HG03354 (cell line): Measurements from ENCODE around the gene FAM234B.

Source experiments
- ATAC-seq: cut with Tn5 transposase; IDR thresholded peaks from one replicate; pipeline ENCODE4 v1.9.1; 2021; ENCODE audit warnings: mild to moderate bottlenecking; ENCODE audit not compliant: unreplicated experiment, poor library complexity, severe bottlenecking

Gene FAM234B

DNA sequence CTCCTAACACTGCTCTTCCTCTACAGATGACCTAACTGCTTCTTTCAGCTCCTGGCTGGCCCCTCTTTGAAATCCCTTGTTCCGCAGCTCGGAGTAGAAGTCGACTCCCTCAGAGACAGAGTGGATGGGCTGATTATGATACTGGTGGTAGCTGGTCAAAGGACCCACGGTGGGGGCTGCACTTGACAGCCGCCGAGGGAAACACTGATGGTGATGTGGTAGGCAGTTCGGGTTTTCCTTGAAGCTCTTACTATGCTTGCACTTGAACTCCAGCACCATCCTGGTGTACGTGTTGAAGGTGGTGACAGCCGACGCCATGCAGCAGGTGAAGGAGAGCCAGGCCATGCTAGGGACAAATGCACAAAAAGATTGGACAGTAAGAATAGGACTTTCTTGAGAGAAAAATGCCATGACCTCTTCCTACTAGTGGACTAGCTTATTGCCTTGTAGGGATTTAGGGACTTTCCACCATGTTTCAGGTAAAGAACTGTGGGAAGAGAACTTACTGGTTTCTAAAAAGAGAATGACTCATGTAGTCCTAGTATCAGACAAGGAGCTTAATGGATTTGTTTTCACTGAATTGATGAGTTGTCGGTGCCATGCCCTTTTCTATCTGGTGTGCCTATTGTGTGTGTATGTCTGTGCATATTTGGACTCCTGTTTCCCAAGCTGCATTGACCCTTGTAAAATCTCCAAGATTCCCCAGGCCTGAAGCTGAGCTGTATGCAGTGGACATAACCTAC is 40.9 kb downstream of the FAM234B start:
- no peak for ATAC-seq

GRCh38 chr12:13085968-13086686 is 41.9 kb downstream of the FAM234B start:
- ATAC-seq: no peak

DNA sequence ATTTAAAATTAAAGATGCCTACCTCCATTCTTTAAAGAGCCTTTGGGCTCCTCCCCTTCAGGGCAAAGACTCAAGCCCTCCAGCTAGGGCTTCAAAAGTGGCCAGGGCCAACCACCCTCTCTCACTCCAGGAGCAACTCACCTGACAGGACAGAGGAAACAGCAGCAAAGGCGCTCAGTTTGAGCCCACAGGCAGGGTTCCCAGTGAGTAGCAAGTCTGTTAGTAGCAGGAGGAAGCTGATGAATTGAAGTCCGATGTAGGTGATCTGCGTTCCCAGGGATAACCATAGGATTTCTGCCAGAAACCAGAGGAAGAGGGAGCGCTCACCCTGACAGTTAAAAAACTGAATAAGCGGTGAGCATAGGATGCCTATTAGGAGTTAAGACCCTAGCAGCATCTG is 43.6 kb downstream of the FAM234B start:
- ATAC-seq: no peak

DNA sequence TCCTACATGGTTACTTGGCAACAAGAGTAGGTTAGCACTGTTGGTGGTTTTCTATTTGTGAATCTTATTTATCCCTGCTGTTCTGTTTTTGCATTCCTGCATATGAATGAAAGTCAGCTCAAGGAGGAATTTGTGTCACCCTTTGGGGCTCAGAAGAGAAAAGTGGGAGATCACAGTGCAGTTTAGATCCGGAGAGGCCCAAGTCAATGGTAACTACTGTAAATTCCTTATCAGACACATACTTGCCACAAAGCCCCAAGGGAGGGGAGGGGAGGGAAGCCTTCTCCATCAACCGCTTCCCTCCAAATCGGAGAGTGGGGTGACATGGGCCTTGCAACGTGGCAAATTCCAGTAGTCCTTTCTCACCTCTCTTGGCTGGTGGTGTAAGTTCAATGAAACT is 44.3 kb downstream of the FAM234B start:
- ATAC-seq: no peak

- ATAC-seq: no peak
These were observed 45.9 kb downstream of the FAM234B start for GRCh38 chr12:13090054-13090453.

DNA sequence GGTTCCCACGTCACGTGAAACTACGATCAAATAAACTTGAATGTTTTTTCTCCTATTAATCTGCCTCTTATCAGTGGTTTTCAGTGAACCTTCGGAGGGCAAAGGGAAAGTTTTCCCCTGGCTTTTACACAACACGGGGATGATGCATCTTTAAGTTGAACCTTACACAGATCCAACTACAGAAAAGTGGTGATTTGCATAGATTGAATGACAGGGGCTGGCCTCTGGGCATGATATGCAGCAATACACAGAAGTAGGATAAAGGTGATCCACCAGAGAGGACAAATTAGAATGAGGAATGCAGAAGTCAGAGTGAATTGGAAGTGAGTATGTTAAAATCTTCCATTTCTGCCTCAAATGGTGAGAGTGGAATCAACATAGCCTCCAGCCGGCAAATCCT is 47.7 kb downstream of the FAM234B start:
- ATAC-seq: no peak

GRCh38 chr12:13093191-13093847 is 49.1 kb downstream of the FAM234B start:
- ATAC-seq: no peak

- ATAC-seq: no peak
These were observed 49.7 kb downstream of the FAM234B start for GRCh38 chr12:13093848-13094220.

GRCh38 chr12:13094367-13094766 is 50.2 kb downstream of the FAM234B start:
- peak; percentile 49 for ATAC-seq

GRCh38 chr12:13095266-13095995 is 51.2 kb downstream of the FAM234B start:
- peak; percentile 36 for ATAC-seq

DNA sequence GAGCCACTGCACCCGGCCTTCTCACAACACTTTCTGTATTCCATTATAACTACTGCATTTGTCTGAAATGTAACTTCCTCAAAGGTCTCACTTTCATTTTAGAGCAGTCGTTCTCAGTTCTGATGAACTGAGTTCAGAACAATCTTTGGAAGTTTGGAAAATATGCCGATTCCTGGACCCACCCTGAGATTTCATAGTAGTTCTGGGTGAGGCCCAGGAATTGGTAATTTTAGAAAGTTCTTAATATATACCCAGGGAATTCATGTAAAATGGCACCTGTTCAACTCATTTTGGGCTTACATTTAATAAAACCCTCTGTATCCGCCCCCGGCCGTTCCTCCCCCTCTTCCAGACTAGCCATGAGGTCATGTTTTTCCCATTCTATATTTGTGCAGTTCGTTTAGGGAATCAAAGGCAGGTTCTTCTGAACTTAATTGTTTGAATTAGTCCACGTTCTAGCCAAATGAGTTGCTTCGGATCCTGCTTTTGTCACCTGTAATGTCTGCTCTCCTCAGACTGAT is 53.4 kb downstream of the FAM234B start:
- no peak for ATAC-seq

- no peak for ATAC-seq
These were observed 55.1 kb downstream of the FAM234B start for GRCh38 chr12:13099066-13099843.

DNA sequence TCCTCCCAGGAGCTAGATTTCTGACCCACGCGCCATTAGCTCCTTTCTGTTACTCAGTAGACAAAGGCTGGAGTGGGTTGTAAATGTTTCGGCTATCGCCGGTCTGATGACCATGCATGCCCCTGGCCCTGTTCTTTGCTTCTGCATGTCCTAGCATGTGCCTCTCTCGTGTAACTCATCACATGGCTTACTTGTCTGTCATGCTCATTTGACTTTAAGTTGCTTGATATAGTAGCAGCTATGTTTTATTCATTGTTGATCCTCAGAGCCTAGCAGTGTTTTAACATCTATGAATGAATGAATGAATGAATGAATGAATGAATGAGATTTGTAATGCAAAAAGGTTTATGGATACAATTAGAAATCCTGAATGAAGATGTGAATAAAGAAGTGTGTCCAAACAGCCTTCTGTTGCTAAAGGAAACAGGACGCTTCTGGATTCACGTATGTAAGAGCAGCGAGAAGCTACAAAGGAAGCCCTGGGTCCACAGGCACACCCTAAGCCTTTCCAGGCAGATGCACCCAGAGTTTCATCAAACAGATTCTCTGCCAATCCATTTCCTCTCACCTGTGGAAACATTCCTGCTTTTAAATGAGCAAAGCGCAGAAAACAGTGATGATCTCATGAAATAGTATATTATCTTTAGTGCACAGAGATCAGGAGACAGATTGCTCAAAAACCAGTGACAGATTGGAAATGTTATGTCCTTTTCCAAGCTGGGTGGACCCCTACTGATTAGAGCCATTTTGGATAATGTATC is 55.8 kb downstream of the FAM234B start:
- no peak for ATAC-seq

- ATAC-seq: no peak
These were observed 56.4 kb downstream of the FAM234B start for GRCh38 chr12:13100605-13100881.

GRCh38 chr12:13100882-13101769 is 56.9 kb downstream of the FAM234B start:
- peak; percentile 89 for ATAC-seq

DNA sequence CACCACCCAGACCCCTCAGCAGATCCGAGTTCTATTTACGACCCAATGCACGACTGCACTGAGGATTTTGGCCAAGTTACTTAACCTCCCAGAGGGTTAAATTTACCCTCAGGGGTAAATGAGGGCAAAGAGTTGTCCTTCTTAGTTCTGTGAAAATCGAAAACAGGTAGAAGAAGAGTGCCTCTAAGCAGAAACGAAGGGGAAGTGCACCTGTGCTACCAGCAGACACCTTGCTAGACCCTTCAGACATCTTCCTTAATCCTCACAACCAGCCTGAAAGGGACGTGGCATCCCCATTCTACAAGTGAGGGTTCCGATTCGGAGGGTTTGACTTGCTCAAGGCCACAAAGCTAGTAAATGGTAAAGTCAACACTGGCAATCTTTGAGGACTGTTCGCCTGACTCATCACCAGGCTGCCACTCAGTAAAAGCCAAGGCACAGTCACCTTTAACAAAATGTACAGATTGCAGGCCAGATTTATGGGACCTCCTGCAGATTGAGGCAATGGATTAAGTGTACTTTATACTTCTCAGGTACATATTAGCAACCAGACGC is 57.7 kb downstream of the FAM234B start:
- no peak for ATAC-seq

- ATAC-seq: no peak
These were observed 58.4 kb downstream of the FAM234B start for GRCh38 chr12:13102461-13103195.
